DMS153 treated with DMSO at 0.1 percent for 48 hours (cell line): ENCODE results near the gene FOLR3.
"Not testable (repeated sequence)": the region's sequence is repeated elsewhere in the genome, so short reads cannot be mapped to it uniquely, and the experiment has no call there.

ENCODE experiments used
- DNase-seq: peaks from one replicate; lab custom pipeline; 2025; ENCODE audit not compliant: unreplicated experiment; lab: John Stamatoyannopoulos, UW

The FOLR3 gene

DNA sequence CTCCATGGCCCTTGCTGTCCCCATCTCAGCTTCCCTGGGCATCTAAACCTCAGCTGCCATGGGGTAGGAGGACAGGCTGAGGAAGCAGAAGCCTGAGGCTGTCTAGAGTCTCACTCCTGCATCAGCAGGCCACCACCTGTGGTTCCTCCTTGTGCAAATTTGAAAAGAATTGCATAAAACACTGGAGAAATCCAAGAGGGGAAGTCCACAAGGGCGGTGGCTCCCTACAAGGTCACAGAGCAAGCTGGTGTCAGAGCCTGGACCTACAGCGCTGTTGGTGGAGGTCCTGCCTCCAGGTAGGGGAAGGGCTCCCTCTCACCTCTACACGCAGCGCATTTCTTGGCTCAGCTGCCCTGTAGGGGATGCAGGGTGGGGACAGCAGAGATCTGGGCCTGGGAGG lies at the start of gene FOLR3:
Gene FOLR3, plus strand, starts transcription at position 253 of the 400 bp plus-strand sequence. CDS start 228 bp downstream, outside the sequence.
- not testable (repeated sequence) for DNase-seq

GRCh38 chr11:72088076-72088808 lies 47.3 kb upstream of the FOLR3 start:
- no peak for DNase-seq

- no peak for DNase-seq
These were observed 44.2 kb upstream of the FOLR3 start for GRCh38 chr11:72091292-72091691.

DNA sequence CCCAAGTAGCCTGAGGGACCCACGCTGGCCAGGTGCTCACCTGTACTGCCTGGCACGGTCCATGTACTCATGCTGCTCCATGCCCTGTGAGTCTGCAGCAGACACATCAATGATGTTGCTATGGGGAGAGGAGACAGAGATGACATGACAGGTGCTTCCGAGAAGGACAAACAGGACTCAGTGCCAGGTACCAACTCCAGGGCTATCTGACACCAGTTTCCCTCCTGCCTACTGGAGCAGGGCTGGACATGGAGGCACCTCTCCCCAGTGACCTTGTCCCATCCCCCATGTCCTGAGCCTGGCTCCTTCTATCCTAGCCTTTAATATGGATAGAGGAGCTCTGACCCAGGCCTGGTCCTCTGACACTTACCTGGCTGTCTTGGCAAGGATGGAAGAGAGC lies 36.8 kb upstream of the FOLR3 start:
- no peak for DNase-seq

DNA sequence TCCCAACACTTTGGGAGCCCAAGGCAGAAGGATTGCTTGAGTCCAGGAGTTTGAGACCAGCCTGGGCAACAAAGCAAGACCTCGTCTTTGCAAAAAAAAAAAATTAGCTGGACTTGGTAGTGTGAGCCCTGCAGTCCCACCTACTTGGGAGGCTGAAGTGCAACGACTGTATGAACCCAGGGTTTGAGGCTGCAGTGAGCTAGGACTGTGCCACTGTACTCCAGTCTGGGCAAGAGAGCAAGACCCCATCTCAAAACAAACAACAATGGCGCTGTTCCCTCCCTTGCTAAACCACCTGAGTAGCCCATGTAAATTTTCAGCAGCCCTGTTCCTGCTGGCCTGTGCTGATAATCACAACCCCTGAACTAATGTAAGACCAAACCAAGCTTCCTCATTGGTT lies 35.5 kb upstream of the FOLR3 start:
- no peak for DNase-seq

GRCh38 chr11:72100462-72100861 lies 35.1 kb upstream of the FOLR3 start:
- no peak for DNase-seq

- no peak for DNase-seq
These were observed 33.4 kb upstream of the FOLR3 start for GRCh38 chr11:72102162-72102561.

- DNase-seq = no peak
These were observed 32.9 kb upstream of the FOLR3 start for GRCh38 chr11:72102631-72102945.

DNA sequence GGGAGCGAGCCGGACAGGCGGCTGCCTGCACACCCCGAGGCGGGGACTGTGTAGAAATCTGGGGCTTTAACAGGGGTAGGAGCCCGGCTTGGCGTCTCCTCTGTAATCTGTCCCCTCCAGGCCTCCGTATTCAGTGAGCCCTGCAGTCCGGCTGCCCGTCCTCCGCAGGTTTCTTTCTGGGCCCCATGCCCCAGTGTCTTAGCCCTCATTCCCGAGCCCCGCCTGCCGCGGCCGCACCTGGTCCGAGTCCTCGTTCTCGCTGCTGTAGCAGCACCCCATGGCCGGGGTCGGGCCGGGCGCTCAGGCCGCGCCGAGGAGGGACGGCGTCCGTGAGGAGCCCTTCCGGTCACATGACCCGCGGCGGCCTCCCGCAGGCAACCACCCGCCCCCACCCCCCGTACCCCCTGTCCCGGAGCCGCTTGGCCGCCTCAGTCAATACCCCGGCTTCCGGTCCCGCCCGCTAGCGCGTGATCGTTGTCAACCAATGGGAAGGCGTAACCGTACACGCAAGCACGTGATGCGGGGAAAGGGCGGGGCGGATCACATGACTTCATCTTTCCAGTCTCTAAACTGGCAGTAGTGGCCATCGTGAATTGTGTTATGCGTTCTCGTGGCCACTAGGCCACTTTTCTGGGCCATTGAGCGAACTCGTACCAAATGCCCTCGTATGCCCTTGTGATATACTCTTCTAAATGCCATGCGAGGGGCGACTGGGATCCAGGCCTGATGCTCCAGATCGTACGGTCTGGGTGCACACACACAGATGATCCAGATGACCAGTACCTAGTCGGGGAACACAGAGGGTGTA lies 32.4 kb upstream of the FOLR3 start, which contains the start of gene LAMTOR1:
Gene LAMTOR1, minus strand, starts transcription at position 352 of the 808 bp plus-strand sequence. Its CDS starts 73 bp downstream, at position 279.
- DNase-seq = peak; percentile 90

- no peak for DNase-seq
These were observed 31.8 kb upstream of the FOLR3 start for GRCh38 chr11:72103754-72104167.

DNA sequence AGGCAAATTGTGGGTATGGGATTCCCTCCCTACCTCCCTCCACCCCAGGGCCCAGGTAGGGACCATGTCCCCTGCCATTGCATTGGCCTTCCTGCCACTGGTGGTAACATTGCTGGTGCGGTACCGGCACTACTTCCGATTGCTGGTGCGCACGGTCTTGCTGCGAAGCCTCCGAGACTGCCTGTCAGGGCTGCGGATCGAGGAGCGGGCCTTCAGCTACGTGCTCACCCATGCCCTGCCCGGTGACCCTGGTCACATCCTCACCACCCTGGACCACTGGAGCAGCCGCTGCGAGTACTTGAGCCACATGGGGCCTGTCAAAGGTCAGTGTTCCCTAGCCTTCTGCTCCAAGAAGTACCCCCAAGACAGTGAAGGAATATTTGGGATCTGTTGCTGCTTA lies 29.6 kb upstream of the FOLR3 start, which contains the start of gene TOMT:
Gene TOMT, plus strand, starts transcription at position 37 of the 400 bp plus-strand sequence. Its CDS starts 28 bp downstream, at position 65.
- DNase-seq = no peak

- DNase-seq = no peak
These were observed 24.0 kb upstream of the FOLR3 start for GRCh38 chr11:72111300-72112142.

DNA sequence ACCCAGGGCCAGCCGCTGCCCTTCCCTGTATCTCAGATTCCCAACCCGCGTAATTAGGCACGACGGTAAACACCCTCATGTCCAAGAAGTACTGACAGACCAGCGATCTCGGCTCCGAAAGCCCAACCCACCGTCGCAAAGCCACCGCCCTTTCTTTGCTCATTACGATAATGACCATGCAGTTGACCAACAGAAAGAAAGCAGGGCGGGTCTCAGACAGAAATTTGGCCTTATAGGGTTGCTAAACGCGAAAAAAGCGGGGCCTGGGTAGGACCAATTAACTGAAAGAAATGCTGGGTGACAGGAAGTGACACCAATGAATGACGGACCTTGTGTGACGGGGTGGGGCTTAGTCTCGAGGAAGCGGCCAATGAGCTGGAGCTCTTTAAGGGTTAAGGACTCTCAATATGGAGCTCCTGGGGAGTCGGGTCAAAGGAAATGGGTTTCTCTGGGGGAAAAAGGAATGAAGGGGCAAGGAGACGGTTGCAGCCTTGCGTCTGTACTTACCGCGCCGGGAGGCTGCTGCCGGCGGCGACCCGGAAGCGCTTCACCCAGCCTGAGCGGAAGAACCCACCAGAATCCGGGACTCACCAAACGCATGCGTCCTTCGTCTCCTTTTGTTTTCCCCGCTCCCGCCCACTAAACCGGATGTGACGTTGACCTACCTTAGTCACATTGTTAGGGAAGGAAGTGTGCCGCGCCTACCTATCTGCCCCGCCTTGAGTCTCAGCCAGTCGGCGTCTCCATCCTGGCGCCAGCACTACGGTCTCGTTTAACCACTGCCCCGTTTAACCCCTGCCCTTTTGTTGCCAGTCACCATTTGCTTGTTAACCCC lies 23.2 kb upstream of the FOLR3 start, which contains the start of gene ANAPC15:
Gene ANAPC15, minus strand, starts transcription at position 553 of the 835 bp plus-strand sequence. CDS start 1,419 bp downstream, outside the sequence.
- DNase-seq = peak; percentile 98

DNA sequence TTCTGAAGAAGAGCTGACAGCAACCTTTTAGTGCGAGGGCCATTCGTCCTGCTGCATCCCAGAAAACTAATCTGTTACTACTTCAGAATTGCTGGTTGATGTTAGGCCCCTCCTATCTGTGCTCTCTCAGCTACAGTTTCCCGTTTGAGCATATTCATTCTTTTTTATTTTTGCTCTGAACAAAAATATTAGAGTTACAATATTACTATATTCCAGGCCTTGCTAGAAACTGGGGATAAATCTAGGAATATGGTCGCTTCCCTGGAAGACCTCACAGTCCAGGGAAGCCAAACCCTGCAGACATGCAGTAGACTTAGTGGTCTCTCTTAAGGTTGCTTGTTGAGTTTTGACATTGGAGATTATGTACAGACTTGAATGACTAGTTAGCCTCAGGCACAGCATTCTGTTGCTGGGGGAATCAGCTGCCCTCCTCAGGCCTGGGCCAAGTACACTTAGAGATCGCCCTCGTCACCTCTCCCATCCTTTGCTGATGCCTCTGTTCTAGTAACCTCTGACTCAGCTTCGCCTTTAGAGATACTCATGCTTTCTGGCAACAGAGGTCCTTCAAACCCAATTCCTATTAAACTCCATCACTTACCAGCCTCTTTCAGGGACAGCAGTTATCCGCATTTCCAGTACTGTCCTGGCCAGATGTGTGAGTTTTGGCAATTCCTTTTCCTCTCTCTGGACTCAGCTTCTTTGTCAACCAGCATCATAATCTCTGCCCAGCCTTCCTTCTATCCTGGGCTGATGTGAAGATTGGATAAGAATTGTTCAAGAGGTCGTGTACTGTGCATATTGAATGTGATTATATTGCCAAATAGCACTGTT lies 22.3 kb upstream of the FOLR3 start:
- peak; percentile 47 for DNase-seq

- no peak for DNase-seq
These were observed 21.0 kb upstream of the FOLR3 start for GRCh38 chr11:72114570-72114969.

GRCh38 chr11:72116019-72116755 lies 19.3 kb upstream of the FOLR3 start:
- no peak for DNase-seq

DNA sequence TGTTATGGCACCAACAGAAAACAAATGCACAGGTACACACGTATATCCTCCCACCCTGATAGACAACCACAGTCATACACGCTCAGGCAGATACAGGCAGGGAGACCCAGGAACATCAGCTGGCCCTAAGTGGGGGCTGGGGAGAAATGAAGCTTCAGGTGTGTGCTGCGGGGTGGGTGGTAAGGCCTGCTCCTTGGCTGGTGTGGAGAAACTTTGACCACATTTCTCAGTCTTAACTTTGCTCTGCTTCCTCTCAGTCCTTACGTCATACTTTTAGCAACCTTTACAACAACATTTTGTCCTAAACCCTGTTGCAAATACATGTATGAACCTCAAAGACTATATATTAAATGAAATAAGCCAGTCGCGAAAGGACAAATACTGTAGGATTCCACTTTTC lies 16.3 kb upstream of the FOLR3 start:
- no peak for DNase-seq

DNA sequence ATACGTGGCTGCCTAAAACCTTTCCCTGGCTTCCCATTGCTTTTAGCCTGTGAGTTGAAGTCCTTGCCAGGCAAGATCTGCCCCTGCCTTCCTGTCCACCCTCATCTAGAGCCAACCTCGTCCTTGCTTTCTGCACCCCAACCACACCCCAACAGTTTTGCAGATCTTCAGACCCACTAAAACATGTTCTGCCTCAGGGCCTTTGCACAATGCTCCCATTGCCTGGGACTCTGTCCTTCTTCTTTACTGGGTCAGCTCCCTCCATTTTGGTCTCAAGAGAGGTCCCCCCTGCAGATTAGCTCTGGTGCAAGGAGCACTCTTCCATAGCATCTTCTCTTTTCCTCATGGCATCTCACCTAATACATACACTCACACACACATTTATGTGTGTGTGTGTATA lies 14.6 kb upstream of the FOLR3 start:
- no peak for DNase-seq

- DNase-seq = no peak
These were observed 12.9 kb upstream of the FOLR3 start for GRCh38 chr11:72122607-72123006.
